Cardiac fibroblast (primary cell): Measurements from ENCODE around the gene SYNE2.
"Not testable (repeated sequence)": the region's sequence is repeated elsewhere in the genome, so short reads cannot be mapped to it uniquely, and the experiment has no call there.

Source experiments
- DNase-seq, 2 donors: peaks; one replicate each; pipeline versions ENCODE4 v3.0.0 to v3.0.0-alpha.2; 2010; ENCODE audit warnings: low read depth in 2 of 2
- H3K4me3 ChIP-seq, 2 donors: replicated peaks in 1 of 2; 1 replicate in 1 of 2; 2 replicates in 1 of 2; pipeline ENCODE4 v1.5.1; 2011; ENCODE audit warnings: low read depth in 2 of 2, low read length in 2 of 2, mild to moderate bottlenecking in 2 of 2, moderate library complexity in 1 of 2
- CTCF ChIP-seq: IDR thresholded peaks from one replicate; pipeline ENCODE4 v1.5.1; 2011; ENCODE audit warnings: low read depth, mild to moderate bottlenecking, low read length, inconsistent platforms

SYNE2 gene

GRCh38 chr14:63852817-63853731 is at the start of gene SYNE2:
SYNE2 (plus strand) TSS chr14:63853004; CDS start chr14:63909149, 56,145 bp downstream.
- peak; percentile 65 to 84 for DNase-seq
- no peak for TF ChIP-seq CTCF
- peak within 1 kb of the TSS; percentile 67 to 73 for H3K4me3 ChIP-seq

DNA sequence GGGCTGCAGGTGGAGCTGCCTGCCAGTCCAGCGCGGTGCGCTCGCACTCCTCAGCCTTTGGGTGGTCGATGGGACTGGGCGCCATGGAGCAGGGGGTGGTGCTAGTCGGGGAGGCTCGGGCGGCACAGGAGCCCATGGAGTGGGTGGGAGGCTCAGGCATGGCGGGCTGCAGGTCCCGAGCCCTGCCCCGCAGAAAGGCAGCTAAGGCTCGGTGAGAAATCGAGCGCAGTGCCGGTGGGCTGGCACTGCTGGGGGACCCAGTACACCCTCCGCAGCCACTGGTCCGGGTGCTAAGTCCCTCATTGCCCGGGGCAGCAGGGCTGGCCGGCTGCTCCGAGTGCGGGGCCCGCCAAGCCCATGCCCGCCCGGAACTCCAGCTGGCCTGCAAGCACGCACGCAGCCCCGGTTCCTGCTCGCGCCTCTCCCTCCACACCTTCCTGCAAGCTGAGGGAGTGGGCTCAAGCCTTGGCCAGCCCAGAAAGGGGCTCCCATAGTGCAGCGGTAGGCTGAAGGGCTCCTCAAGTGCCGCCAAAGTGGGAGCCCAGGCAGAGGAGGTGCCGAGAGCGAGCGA is 49.5 kb upstream of the SYNE2 start:
- DNase-seq, H3K4me3 ChIP-seq: not testable (repeated sequence)

- DNase-seq, H3K4me3 ChIP-seq: not testable (repeated sequence)
These were observed 46.7 kb upstream of the SYNE2 start for GRCh38 chr14:63806064-63806463.

- DNase-seq, H3K4me3 ChIP-seq: not testable (repeated sequence)
These were observed 41.1 kb upstream of the SYNE2 start for GRCh38 chr14:63811692-63812091.

DNA sequence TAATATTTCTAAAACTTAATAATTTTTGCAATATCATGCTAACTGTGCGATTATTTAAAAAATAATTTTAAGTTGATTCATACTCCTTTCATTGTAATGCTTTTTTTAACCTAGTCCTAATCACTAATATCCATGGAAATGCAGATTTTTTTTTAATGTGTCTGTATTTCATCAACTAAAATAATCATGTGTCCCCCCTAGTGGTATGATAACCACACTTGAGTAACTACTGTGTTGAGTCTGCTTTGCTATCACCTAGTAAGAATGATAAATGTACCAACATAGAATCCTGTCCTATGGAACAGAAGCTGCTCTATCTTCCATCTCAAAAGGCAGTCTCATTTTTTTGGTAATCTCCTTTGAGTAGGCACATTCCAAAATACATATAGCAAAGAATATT is 19.1 kb upstream of the SYNE2 start:
- no peak for DNase-seq
- no peak for TF ChIP-seq CTCF
- H3K4me3 ChIP-seq, result no peak overlapping the region

DNA sequence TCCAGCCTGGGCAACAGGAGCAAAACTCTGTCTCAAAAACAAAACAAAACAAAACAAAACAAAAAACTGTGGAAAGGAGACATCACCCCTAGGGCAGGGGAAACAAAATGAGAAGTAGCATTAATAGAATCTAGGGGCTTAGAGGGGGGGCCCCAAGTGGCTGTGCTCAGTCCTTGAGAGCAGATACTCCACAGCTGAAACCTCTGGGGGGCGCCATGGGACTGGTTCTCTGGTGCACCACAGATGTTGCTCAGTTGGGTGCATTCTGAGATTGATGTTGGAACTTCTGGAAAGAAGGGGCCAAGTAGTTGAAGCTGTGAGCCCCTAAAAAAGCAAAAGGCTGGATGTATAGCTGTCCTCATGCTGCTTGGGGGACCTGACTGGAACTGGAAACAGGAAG is 11.8 kb upstream of the SYNE2 start:
- peak in 1 of 2 donors; percentile 9 for DNase-seq
- peak; percentile 5 for TF ChIP-seq CTCF

GRCh38 chr14:63843796-63844195 is 9.0 kb upstream of the SYNE2 start:
- DNase-seq, result no peak
- H3K4me3 ChIP-seq, result no peak overlapping the region
- TF ChIP-seq CTCF, result no peak

More for the DNA sequence above, 11.8 kb upstream of the SYNE2 start:
- no peak overlapping the region for H3K4me3 ChIP-seq

GRCh38 chr14:63848890-63849289 is 3.9 kb upstream of the SYNE2 start:
- no peak for TF ChIP-seq CTCF
- no peak overlapping the region for H3K4me3 ChIP-seq
- DNase-seq, result peak in 1 of 2 donors; percentile 71
